HepG2 (cell line): ENCODE data around the gene ARFGEF3. TPM values are rescaled to one million over a fixed set of nuclear protein-coding genes. Genes with fewer than 3 reads are reported as not detected.

Source experiments
- ATAC-seq: fragments of 200-7000 bp; cut with Tn5 transposase; 3 replicates; pipeline ENCODE4 v1.9.1; 2020; ENCODE audit warnings: mild to moderate bottlenecking, moderate library complexity
- BruUV-seq: library from RNA; stranded (reverse); fragments of 400-500 nt; replicated peaks from 2 replicates; lab custom pipeline; 2021; lab: Mats Ljungman, UMichigan
- CTCF ChIA-PET: fragments of 300-600 bp; formaldehyde crosslinking; extraction: SDS; loops from one replicate; lab custom pipeline; 2021; ENCODE audit warnings: low total read pairs, inconsistent platforms, low intra/inter-chr PET ratio; lab: Yijun Ruan, JAX
- POLR2A ChIA-PET: fragments of 350-600 bp; sonication (Branson Sonifier 250); formaldehyde crosslinking; loops from one replicate; lab custom pipeline; 2020; ENCODE audit warnings: antibody characterized with exemption, inconsistent platforms; lab: Yijun Ruan, JAX
- DNase-seq: peaks from one replicate; pipeline ENCODE4 v3.0.0-alpha.2; 2015; ENCODE audit warnings: low spot score
- FAIRE-seq: peaks from 3 replicates; lab custom pipeline; 2011; peaks lifted over from hg19 to GRCh38; lab: Jason Lieb, UNC
- H2AFZ ChIP-seq: one replicate; pipeline ENCODE4 v1.6.1; 2011; ENCODE audit warnings: low read length, inconsistent platforms
- H3K27ac ChIP-seq: fragments of 300-600 bp; 3 replicates; pipeline ENCODE4 v1.8.0; 2011; ENCODE audit warnings: mixed run types, mild to moderate bottlenecking, mixed read lengths, low read length, inconsistent platforms; ENCODE audit not compliant: insufficient read depth; ENCODE audit errors: extremely low read length
- H3K27me3 ChIP-seq, 2 experiments: fragments of 200-600 bp in 1 of 2; 2 replicates in 1 of 2; 3 replicates in 1 of 2; pipeline versions ENCODE4 v1.6.0 to v1.8.0; 2011; ENCODE audit warnings: low read length in 2 of 2, mild to moderate bottlenecking in 2 of 2, moderate library complexity in 2 of 2, inconsistent platforms in 1 of 2; ENCODE audit not compliant: insufficient read depth in 2 of 2, control insufficient read depth in 1 of 2
- H3K36me3 ChIP-seq, 2 experiments: fragments of 200-600 bp in 1 of 2; replicated peaks in 1 of 2; 2 replicates in 1 of 2; 3 replicates in 1 of 2; pipeline versions ENCODE4 v1.5.1 to v1.8.0; 2011; ENCODE audit warnings: low read length in 2 of 2, inconsistent platforms in 1 of 2; ENCODE audit not compliant: insufficient read depth in 2 of 2, control insufficient read depth in 1 of 2
- H3K4me1 ChIP-seq: 2 replicates; pipeline ENCODE4 v1.5.1; 2012; ENCODE audit warnings: low read length, inconsistent platforms; ENCODE audit not compliant: insufficient read depth
- H3K4me2 ChIP-seq: 2 replicates; pipeline ENCODE4 v1.6.0; 2011; ENCODE audit warnings: low read depth, low read length, inconsistent platforms
- H3K4me3 ChIP-seq, 3 experiments: fragments of 200-600 bp in 1 of 3; sonication (generic), shearing (Covaris generic) in 1 of 3; replicated peaks in 1 of 3; 2 replicates each; pipeline ENCODE4 v1.5.1; 2011 to 2016; ENCODE audit warnings: low read length in 3 of 3, inconsistent platforms in 2 of 3, low read depth in 2 of 3, mild to moderate bottlenecking in 2 of 3, control low read depth in 1 of 3, mixed read lengths in 1 of 3; ENCODE audit not compliant: insufficient read depth in 1 of 3
- H3K79me2 ChIP-seq: one replicate; pipeline ENCODE4 v1.6.1; 2011; ENCODE audit warnings: low read length, inconsistent platforms; ENCODE audit not compliant: insufficient read depth
- H3K9ac ChIP-seq: 2 replicates; pipeline ENCODE4 v1.6.0; 2011; ENCODE audit warnings: mild to moderate bottlenecking, low read depth, low read length, inconsistent platforms; ENCODE audit not compliant: insufficient read depth
- H3K9me3 ChIP-seq: 2 replicates; pipeline ENCODE4 v1.5.1; 2012; ENCODE audit warnings: mild to moderate bottlenecking, low read length
- H4K20me1 ChIP-seq: 2 replicates; pipeline ENCODE4 v1.6.0; 2011; ENCODE audit warnings: inconsistent platforms, mild to moderate bottlenecking, low read length, moderate library complexity; ENCODE audit not compliant: insufficient read depth
- CEBPB ChIP-seq: IDR thresholded peaks from 2 replicates; pipeline ENCODE4 v1.6.1; 2011; ENCODE audit warnings: low read depth, low read length, improper control_type of control experiment, borderline replicate concordance
- CENPT ChIP-seq: sonication (generic); formaldehyde crosslinking; IDR thresholded peaks from 2 replicates; pipeline ENCODE4 v1.8.0; 2022; ENCODE audit warnings: low read depth, mild to moderate bottlenecking, moderate library complexity, missing genetic modification reagents
- HNF1B ChIP-seq: sonication (generic); formaldehyde crosslinking; IDR thresholded peaks from 2 replicates; pipeline ENCODE4 v1.5.1; 2020; ENCODE audit warnings: mild to moderate bottlenecking, moderate library complexity, missing genetic modification reagents
- HNF4G ChIP-seq, 2 experiments: sonication (generic) in 1 of 2; formaldehyde crosslinking in 1 of 2; IDR thresholded peaks; 2 replicates each; pipeline versions ENCODE4 v1.4.0 to v1.6.1; 2011 to 2020; ENCODE audit warnings: borderline replicate concordance in 2 of 2, low read depth in 2 of 2, mild to moderate bottlenecking in 2 of 2, low read length in 1 of 2, missing genetic modification reagents in 1 of 2, moderate library complexity in 1 of 2
- KLF13 ChIP-seq: sonication (generic); formaldehyde crosslinking; IDR thresholded peaks from 2 replicates; pipeline ENCODE4 v1.4.0; 2020; ENCODE audit warnings: mild to moderate bottlenecking, missing genetic modification reagents
- NFE2L1 ChIP-seq: sonication (generic); formaldehyde crosslinking; IDR thresholded peaks from 2 replicates; pipeline ENCODE4 v1.4.0; 2020; ENCODE audit warnings: missing genetic modification reagents, mild to moderate bottlenecking, borderline replicate concordance
- PLRG1 ChIP-seq: fragments of 450-650 bp; conservative IDR thresholded peaks from 2 replicates; pipeline ENCODE4 v1.6.1; 2016
- RCOR2 ChIP-seq: IDR thresholded peaks from 2 replicates; pipeline ENCODE4 v1.6.1; 2016; ENCODE audit warnings: missing biosample characterization, missing genetic modification reagents
- ZBTB37 ChIP-seq: sonication (generic); formaldehyde crosslinking; IDR thresholded peaks from 2 replicates; pipeline ENCODE4 v1.4.0; 2020; ENCODE audit warnings: mild to moderate bottlenecking, missing genetic modification reagents
- ZNF564 ChIP-seq: sonication (generic); formaldehyde crosslinking; IDR thresholded peaks from 2 replicates; pipeline ENCODE4 v1.8.1; 2023; ENCODE audit warnings: mild to moderate bottlenecking, missing genetic modification reagents
- ZNF616 ChIP-seq: sonication (generic); formaldehyde crosslinking; IDR thresholded peaks from 2 replicates; pipeline ENCODE4 v1.5.0; 2020; ENCODE audit warnings: low read depth, mild to moderate bottlenecking, missing genetic modification reagents
- WGBS: methylation state at CpG from one replicate; pipeline ENCODE4 v1.1.6; 2017; ENCODE audit warnings: low lambda C conversion rate; 5-methylcytosine and 5-hydroxymethylcytosine counted together
- in situ Hi-C: cut with HindIII; loops from 2 replicates; pipeline ENCODE4 v1.10.0; 2017; ENCODE audit warnings: low pct_unique_long_range_greater_than_20kb; ENCODE audit not compliant: extremely low pct_ligation_motif_present
- intact Hi-C: fragments of 100-400 bp; cut with micrococcal nuclease; formaldehyde crosslinking; loops from one replicate; pipeline ENCODE4 v1.10.0; 2022; ENCODE audit not compliant: unreplicated experiment
- polyA plus RNA-seq, 8 experiments: library from polyadenylated mRNA; depleted of rRNA in 3 of 8; stranded (reverse) in 7 of 8; unstranded in 1 of 8; fragments of >200 nt; fragmentation: Illumina TruSeq in 4 of 8; extraction: Trizol in 4 of 8; gene quantifications; 2 replicates each; pipeline versions ENCODE4 v1.2.1 to v1.2.3, GENCODE V29; 2011 to 2016; ENCODE audit warnings: low read depth in 4 of 8, missing spikeins in 1 of 8, mixed read lengths in 1 of 8; ENCODE audit not compliant: insufficient read depth in 1 of 8
- total RNA-seq, 5 experiments: library from RNA; depleted of rRNA; stranded (reverse); fragments of >200 nt; fragmentation: Illumina TruSeq; extraction: Trizol; gene quantifications; 2 replicates each; pipeline ENCODE4 v1.2.3, GENCODE V29; 2016; ENCODE audit warnings: low read depth in 1 of 5

Gene ARFGEF3
- total and polyA plus RNA-seq, 2 of the 13 experiments (the other 11 are each of a cell fraction or from before 2014, with no cell fraction given), result 0.60 to 2.6 TPM

GRCh38 chr6:138142806-138143205 lies 18.9 kb upstream of the ARFGEF3 start:
- 7% methylated on average over 4 of the region's 4 CpGs for WGBS
- H3K4me3 ChIP-seq, result no peak overlapping the region
- TF ChIP-seq CENPT (no peak), ZBTB37 (CRISPR knock-in tag) (no peak), NFE2L1 (no peak), PLRG1 (no peak), CEBPB (peak; percentile 69)
- POLR2A ChIA-PET, result no interaction called here
- in situ Hi-C loops, result no loop called here
- no peaks in the 10 kb centered on the region for H3K4me1 ChIP-seq
- BruUV-seq, result no TSS peak
- H3K27ac ChIP-seq, result no peak overlapping the region
- H3K79me2 ChIP-seq, result no peaks in the 10 kb centered on the region
- no peak for FAIRE-seq
- H3K27me3 ChIP-seq, result peaks cover 1 to 26% of the 10 kb centered on the region in 2 experiments; a peak in 3 of 5 replicates
- no peak overlapping the region for H3K4me2 ChIP-seq
- intact Hi-C loops, result no loop called here
- no peaks in the 10 kb centered on the region for H3K36me3 ChIP-seq
- no peak overlapping the region for H2AFZ ChIP-seq
- H3K9ac ChIP-seq, result no peak overlapping the region
- no peaks in the 10 kb centered on the region for H4K20me1 ChIP-seq
- CTCF ChIA-PET, result no interaction called here
- no peak for DNase-seq
- no peaks in the 10 kb centered on the region for H3K9me3 ChIP-seq
- no peak for ATAC-seq

DNA sequence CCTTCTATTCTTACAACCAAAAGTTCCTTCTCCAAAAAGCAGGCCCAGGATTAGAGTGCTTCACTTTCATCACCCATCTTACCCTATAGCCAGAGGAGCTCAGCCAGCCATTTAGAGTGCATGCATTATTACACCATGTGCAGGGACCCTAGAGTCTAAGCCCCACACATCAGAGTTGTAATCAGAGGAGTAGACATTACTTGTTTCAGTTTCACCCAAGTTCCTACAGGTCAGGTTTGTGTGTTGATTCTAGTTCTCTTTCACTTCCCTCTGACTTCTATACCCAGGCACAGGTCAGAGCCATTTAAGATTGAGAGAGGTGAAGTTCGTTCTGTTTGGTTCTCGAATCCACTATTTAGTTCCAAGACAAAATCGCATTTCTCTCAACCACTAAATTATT lies 16.3 kb upstream of the ARFGEF3 start:
- BruUV-seq, result no TSS peak
- ATAC-seq, result no peak
- H3K9me3 ChIP-seq, result no peaks in the 10 kb centered on the region
- no peaks in the 10 kb centered on the region for H3K79me2 ChIP-seq
- in situ Hi-C loops, result no loop called here
- H3K4me1 ChIP-seq, result no peaks in the 10 kb centered on the region
- intact Hi-C loops, result no loop called here
- POLR2A ChIA-PET, result no interaction called here
- CTCF ChIA-PET, result no interaction called here
- no peak overlapping the region for H2AFZ ChIP-seq
- no peak for DNase-seq
- H3K36me3 ChIP-seq, result no peaks in the 10 kb centered on the region
- H4K20me1 ChIP-seq, result no peaks in the 10 kb centered on the region
- H3K9ac ChIP-seq, result no peak overlapping the region
- H3K27me3 ChIP-seq, result peaks cover 1 to 26% of the 10 kb centered on the region in 2 experiments; a peak in 3 of 5 replicates
- FAIRE-seq, result no peak
- no peak for TF ChIP-seq HNF1B (CRISPR knock-in tag)
- TF ChIP-seq ZNF564, result no peak
- TF ChIP-seq HNF4G (IDR thresholded peaks at IDR 0.05; ENCODE audit: borderline replicate concordance, low read depth, low read length), result no peak
- no peak for TF ChIP-seq HNF4G (CRISPR knock-in tag; IDR thresholded peaks at IDR 0.05; ENCODE audit: borderline replicate concordance, low read depth)
- TF ChIP-seq KLF13, result no peak
- no peak for TF ChIP-seq ZNF616 (CRISPR knock-in tag)
- no peak for TF ChIP-seq RCOR2 (CRISPR knock-in tag)
- no peak overlapping the region for H3K4me3 ChIP-seq
- no peak overlapping the region for H3K27ac ChIP-seq
- 14% methylated on average over 3 of the region's 3 CpGs for WGBS
- no peak overlapping the region for H3K4me2 ChIP-seq
